Ascending aorta (tissue), 2 donors: Measurements from ENCODE around the gene SGCD. TPM values are rescaled to one million over a fixed set of nuclear protein-coding genes. Genes with fewer than 3 reads are reported as not detected.

Experiments
- DNase-seq, 2 donors: peaks; one replicate each; pipeline ENCODE4 v3.0.0-alpha.2; 2019; ENCODE audit warnings: low spot score in 2 of 2
- H3K27ac ChIP-seq, 2 donors: fragments of 200-600 bp; sonication (generic); one replicate each; pipeline ENCODE4 v1.5.1; 2016 to 2017; ENCODE audit warnings: mild to moderate bottlenecking in 1 of 2
- H3K27me3 ChIP-seq: fragments of 200-600 bp; sonication (generic); one replicate; pipeline ENCODE4 v1.5.1; 2017
- H3K36me3 ChIP-seq, 2 donors: fragments of 200-600 bp; sonication (generic); one replicate each; pipeline ENCODE4 v1.5.1; 2016
- H3K4me1 ChIP-seq, 2 donors: fragments of 200-600 bp; sonication (generic); one replicate each; pipeline ENCODE4 v1.5.1; 2016 to 2017; ENCODE audit warnings: mild to moderate bottlenecking in 1 of 2
- H3K4me3 ChIP-seq, 2 donors: fragments of 200-600 bp; sonication (generic); one replicate each; pipeline ENCODE4 v1.5.1; 2016 to 2017; ENCODE audit warnings: mild to moderate bottlenecking in 1 of 2
- H3K9me3 ChIP-seq, 2 donors: fragments of 200-600 bp; sonication (generic); one replicate each; pipeline ENCODE4 v1.5.1; 2016
- CTCF ChIP-seq, 3 experiments: fragments of 200-600 bp in 2 of 3; fragments of 450-650 bp in 1 of 3; sonication (generic) in 2 of 3; IDR thresholded peaks; one replicate each; pipeline ENCODE4 v1.5.1; 2016 to 2019; ENCODE audit warnings: antibody characterized with exemption in 3 of 3, mild to moderate bottlenecking in 1 of 3, moderate library complexity in 1 of 3
- intact Hi-C: fragments of 100-400 bp; cut with DNase I; formaldehyde crosslinking; loops from one replicate; pipeline ENCODE4 v1.15.1; 2023
- total RNA-seq: library from RNA; depleted of rRNA; stranded (reverse); fragments of >200 nt; gene quantifications from one replicate; pipeline ENCODE4 v1.1.0, GENCODE V29; 2016

The SGCD gene
- total RNA-seq, 1 donor from 2014 or later = 4.0 TPM

GRCh38 chr5:156375895-156376495 is 49.0 kb downstream of the SGCD start:
- H3K27ac ChIP-seq = no peak overlapping the region
- no peaks in the 10 kb centered on the region for H3K27me3 ChIP-seq
- peaks cover 0 to 4% of the 10 kb centered on the region in 2 donors for H3K4me1 ChIP-seq
- intact Hi-C loops = no loop called here
- H3K36me3 ChIP-seq = no peaks in the 10 kb centered on the region
- TF ChIP-seq CTCF (IDR thresholded peaks at IDR 0.05) = no peak
- no peak overlapping the region for H3K4me3 ChIP-seq
- DNase-seq = no peak
- no peaks in the 10 kb centered on the region for H3K9me3 ChIP-seq

GRCh38 chr5:156376751-156377150 is 49.8 kb downstream of the SGCD start:
- no peak for TF ChIP-seq CTCF (IDR thresholded peaks at IDR 0.05)
- Histone ChIP-seq H3K4me3 (no peak overlapping the region), H3K27ac (no peak overlapping the region), H3K27me3 (no peaks in the 10 kb centered on the region), H3K9me3 (no peaks in the 10 kb centered on the region), H3K4me1 (peaks cover 0 to 5% of the 10 kb centered on the region in 2 donors), H3K36me3 (no peaks in the 10 kb centered on the region)
- no peak for DNase-seq
- intact Hi-C loops = no loop called here

- Histone ChIP-seq H3K27ac (no peak overlapping the region), H3K4me3 (no peak overlapping the region), H3K36me3 (no peaks in the 10 kb centered on the region), H3K27me3 (no peaks in the 10 kb centered on the region), H3K9me3 (no peaks in the 10 kb centered on the region), H3K4me1 (peaks cover 0 to 5% of the 10 kb centered on the region in 2 donors)
- no peak for DNase-seq
- no peak for TF ChIP-seq CTCF (IDR thresholded peaks at IDR 0.05)
- intact Hi-C loops = no loop called here
Observed at GRCh38 chr5:156378159-156378558, 51.2 kb downstream of the SGCD start.

- no peaks in the 10 kb centered on the region for H3K36me3 ChIP-seq
- peaks cover 0 to 5% of the 10 kb centered on the region in 2 donors for H3K4me1 ChIP-seq
- no peak overlapping the region for H3K27ac ChIP-seq
- no peaks in the 10 kb centered on the region for H3K27me3 ChIP-seq
- no peak for DNase-seq
- no peak for TF ChIP-seq CTCF (IDR thresholded peaks at IDR 0.05)
- no peaks in the 10 kb centered on the region for H3K9me3 ChIP-seq
- H3K4me3 ChIP-seq = no peak overlapping the region
- intact Hi-C loops = no loop called here
Observed at GRCh38 chr5:156379206-156379605, 52.2 kb downstream of the SGCD start.

GRCh38 chr5:156380848-156381247 is 53.9 kb downstream of the SGCD start:
- intact Hi-C loops = no loop called here
- no peak overlapping the region for H3K27ac ChIP-seq
- H3K4me1 ChIP-seq = peaks cover 0 to 5% of the 10 kb centered on the region in 2 donors

More at GRCh38 chr5:156380848-156381247, 53.9 kb downstream of the SGCD start:
- H3K36me3 ChIP-seq = no peaks in the 10 kb centered on the region
- TF ChIP-seq CTCF (IDR thresholded peaks at IDR 0.05) = no peak
- H3K9me3 ChIP-seq = no peaks in the 10 kb centered on the region
- H3K4me3 ChIP-seq = no peak overlapping the region
- DNase-seq = no peak
- H3K27me3 ChIP-seq = no peaks in the 10 kb centered on the region
